SW 1271 (cell line): ENCODE results near the gene PPP2R5D.
"Not testable (repeated sequence)": the region's sequence is repeated elsewhere in the genome, so short reads cannot be mapped to it uniquely, and the experiment has no call there.

Experiments used
- DNase-seq, 2 experiments: peaks; one replicate each; lab custom pipeline; 2025; lab: John Stamatoyannopoulos, UW

The PPP2R5D gene

DNA sequence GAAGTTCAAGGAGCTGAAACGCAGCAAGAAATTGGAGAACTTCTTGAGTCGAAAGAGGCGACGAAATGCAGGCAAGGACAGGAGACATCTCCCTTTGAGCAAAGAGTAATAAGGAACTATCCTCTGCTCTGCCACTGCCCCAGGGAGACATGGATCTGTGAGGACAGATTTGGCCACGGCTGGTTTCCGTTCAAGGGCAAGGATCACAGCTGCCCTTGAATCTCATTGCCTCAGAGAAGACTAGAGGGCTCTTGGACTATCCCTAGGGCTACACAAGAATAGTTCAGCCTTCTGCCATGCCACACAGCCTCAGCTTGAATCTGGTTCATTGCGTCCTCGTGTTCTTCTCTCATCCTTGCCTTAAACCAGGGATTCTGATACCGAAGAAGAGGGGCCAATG, 44.8 kb downstream of the PPP2R5D start:
- DNase-seq = no peak

- DNase-seq = no peak
Observed at GRCh38 chr6:43032326-43032725, 48.0 kb downstream of the PPP2R5D start.

GRCh38 chr6:43033496-43034189, 49.3 kb downstream of the PPP2R5D start:
- no peak for DNase-seq

- DNase-seq = no peak
Observed at GRCh38 chr6:43034190-43034525, 49.8 kb downstream of the PPP2R5D start.

GRCh38 chr6:43035495-43036194, 51.3 kb downstream of the PPP2R5D start:
- DNase-seq = no peak

DNA sequence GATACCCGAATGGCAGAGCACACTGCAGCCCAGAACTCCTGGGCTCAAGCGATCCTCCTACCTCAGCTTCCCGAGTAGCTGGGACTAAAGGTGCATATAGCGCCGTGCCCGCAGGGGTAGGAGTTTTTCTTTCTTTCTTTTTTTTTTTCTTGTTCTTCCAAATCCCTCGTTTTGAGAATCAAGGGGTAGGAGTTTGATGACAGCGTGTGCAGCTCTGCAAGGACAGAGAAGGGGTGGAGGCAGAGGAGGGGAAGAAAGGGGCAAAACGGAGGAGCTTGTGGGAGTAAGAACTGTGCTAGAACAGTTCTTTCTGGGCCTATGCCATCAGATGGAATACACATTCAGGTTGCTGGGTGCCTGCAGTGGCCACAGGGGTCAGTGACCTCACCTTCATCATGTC, 52.3 kb downstream of the PPP2R5D start:
- DNase-seq = no peak

- no peak for DNase-seq
Observed at GRCh38 chr6:43037197-43037596, 52.8 kb downstream of the PPP2R5D start.

DNA sequence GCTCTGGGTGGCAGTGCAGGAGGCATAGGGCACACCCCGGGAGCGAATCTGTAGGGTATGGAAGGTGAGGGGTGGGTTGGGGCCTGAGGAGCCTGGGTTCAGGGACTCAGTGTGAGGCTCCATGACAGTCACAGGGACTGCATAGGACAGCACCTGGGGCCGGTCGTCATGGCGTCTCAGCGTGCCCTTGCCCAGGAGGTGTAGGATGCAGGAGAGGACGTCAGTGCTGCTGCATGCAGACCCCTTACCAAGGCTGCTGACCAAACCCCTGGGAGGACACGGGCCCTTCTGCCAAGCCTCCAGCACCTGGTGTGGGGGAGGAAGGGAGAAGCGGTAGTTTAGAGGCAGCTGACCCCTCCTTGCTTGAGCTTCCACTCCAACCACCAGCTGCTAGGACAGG, 53.3 kb downstream of the PPP2R5D start:
- no peak for DNase-seq

- no peak for DNase-seq
Observed at GRCh38 chr6:43038727-43039126, 54.4 kb downstream of the PPP2R5D start.

DNA sequence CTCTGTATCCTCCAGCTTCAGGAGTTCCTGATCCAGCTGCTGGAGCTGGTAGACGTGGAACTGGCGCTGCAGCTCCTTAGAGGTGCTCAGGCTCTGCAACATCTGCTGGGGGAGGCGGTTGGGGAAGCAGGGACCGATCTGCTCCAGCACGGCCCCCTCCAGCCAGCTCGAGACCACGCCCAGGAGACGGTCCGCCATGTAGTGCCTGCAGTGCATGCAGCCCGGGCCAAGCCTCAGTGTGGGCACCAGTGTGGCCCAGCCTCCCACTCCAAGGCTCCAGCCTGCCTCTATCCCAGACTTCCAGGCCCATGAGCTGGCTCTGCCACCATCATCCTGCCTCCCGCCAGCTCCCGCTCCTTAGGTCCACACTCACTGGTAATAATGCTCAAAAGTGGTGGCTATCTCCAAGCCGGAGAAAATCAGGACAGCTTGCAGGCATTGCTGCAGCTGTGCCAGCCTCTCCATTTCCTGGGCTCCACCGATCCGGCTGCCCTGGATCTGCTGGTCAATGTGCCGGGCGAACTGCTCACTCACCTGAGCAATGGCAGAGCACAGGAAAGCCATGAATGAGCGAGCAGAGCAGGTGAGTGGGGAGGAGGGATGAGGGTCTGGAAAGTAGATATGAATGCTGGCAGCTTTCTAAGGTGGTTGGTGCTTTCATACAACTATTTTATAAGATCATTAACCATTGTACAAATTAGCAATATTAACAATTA, 56.3 kb downstream of the PPP2R5D start:
- no peak for DNase-seq

GRCh38 chr6:43041475-43041874, 57.1 kb downstream of the PPP2R5D start:
- not testable (repeated sequence) for DNase-seq

GRCh38 chr6:43043310-43043709, 58.9 kb downstream of the PPP2R5D start:
- no peak for DNase-seq

DNA sequence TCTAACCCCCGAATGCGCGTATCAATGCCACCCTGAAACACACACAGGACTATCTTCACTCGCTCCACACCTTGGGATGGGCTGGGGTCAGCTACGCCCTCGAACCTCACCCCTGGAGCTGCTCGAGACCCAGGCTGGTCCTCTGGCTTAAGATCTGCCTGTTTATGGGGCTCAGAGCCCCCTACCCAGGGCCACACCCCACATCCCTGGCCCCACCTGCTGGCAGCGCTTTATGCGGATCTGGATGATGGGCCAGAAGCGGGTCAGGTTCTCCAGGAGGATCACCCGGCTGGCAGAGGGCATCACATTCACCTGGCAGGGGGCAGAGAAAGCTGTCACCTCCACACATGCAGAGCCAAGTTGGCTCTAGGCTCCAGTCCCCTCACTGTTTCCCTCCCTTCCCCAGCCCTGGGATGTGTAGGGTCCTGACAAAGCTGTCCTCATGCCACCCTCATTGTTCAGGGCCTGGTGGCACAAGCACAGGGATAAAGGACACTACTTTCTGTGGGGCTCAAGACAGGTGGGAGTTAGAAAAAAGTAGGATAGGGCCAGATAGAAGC, 61.1 kb downstream of the PPP2R5D start:
- no peak for DNase-seq

GRCh38 chr6:43047998-43048397, 63.6 kb downstream of the PPP2R5D start:
- no peak for DNase-seq

GRCh38 chr6:43050981-43051380, 66.6 kb downstream of the PPP2R5D start:
- DNase-seq = no peak

DNA sequence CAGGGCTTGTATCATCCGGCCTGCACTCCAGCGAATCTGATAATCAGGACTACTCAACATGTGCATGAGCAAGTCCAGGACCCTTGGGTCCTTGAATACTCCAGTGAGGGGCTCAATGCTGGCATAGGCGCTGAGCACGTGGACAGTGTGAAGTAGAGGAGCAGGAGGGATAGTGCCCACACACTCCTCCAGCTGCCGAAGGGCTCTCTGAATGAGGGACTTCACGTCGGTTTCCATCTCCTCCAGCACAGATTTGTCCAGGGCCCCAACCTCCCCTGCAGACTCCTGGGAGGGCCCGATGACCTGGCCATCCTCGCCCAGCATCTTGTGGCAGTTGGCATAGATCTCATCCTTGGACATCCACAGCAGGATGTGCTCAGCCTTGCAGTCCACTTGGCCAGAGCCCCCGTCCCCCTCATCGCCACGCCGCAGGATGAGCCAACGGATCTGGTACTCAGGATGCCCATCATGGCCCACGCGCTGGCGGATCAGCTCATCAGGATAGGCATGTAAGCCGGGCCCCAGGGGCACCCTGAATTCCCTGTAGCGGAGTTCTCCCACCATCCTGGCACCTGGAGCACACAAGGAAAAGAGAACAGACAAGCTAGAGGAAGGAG, 68.0 kb downstream of the PPP2R5D start:
- DNase-seq = no peak

- DNase-seq = no peak
Observed at GRCh38 chr6:43052842-43053544, 68.6 kb downstream of the PPP2R5D start.

DNA sequence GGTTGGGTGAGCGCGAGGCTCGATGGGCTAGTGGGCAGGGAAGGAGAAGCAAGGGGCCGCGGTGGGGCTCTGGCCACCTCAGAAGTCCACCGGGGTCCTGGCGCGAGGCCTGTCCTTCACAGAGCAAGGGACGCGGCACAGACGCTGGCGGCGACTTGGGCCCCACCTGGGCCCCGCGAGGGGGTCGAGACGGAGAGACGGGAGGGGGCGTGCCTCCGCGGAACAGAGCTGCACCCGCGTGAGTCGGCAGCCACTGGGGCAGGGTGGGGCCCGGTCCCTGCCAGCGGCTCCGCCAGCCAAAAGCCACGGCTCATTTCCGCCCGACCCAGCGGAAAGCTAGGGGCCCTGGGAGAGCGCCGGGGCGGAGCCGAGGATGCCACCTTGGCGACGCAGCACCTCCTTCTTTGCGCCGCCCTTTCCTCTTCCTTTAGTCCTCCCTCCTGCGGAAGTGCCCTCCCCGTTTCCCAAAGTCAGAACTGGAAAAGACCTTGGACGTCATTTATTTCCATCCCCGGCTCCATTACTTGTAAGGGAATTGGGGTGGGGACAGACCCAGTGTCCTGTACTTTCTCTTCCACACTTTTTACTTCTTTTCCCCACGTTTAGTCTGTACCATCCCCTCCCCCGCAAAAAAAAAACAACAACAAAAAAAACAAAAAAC, 69.3 kb downstream of the PPP2R5D start, which contains the start of gene CUL7:
Gene CUL7 (minus strand): TSS at position 307 of the 661 bp plus-strand sequence. CDS start 1,063 bp downstream, outside the sequence.
- DNase-seq = peak; percentile 91 to 95

GRCh38 chr6:43054206-43054943, 70.0 kb downstream of the PPP2R5D start:
- no peak for DNase-seq

DNA sequence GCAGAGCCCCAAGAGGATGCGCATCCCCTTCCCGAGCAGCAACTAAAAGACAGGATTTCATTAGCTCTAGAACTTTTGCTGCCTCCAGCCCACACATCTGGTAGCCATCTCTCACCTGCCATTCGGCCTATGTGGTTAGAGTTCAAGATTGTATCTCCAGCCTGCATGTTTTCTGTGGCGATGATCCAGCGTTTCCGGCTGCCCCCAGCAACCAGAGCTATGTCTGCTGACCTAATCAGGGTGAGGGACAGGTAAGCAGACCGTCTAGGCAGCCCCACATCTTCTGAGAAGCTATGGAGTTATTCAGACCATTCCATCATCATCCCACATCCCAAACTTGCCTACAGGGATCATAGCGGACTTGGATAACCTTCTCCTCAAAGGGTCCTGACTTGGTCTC, 71.6 kb downstream of the PPP2R5D start:
- DNase-seq = no peak
